ENCODE results near the gene CPHXL. TPM values are rescaled to one million over a fixed set of nuclear protein-coding genes. Genes with fewer than 3 reads are reported as not detected.

The CPHXL gene
- total RNA-seq: not detected

DNA sequence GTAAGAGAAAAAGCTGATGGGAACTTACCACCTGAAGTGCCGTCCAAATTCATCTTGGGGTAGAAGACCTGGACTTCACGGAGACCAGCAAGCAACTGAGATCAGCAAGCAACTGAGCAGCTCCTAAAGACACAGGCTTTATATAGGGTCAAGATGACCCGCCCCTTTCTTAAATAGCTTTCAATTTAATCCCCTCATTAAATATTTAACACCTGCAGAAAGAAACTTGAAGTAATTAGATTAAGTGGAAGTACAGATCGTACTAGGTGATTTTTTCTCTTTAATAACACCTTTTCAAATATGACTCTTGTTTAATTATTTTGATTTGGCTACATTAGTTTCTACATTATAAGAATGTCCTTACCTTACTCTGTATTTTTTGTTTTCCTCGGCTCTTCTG, at the start of gene CPHXL:
CPHXL (minus strand) TSS at position 101 of the 400 bp plus-strand sequence; CDS start at position 53, 48 bp downstream.
- no peak for DNase-seq

- DNase-seq: no peak
Measured at GRCh38 chr16:75774197-75774596, 47.9 kb upstream of the CPHXL start.

- DNase-seq: no peak
Measured at GRCh38 chr16:75770051-75770450, 43.8 kb upstream of the CPHXL start.

GRCh38 chr16:75764154-75764768, 38.0 kb upstream of the CPHXL start:
- peak; percentile 75 for DNase-seq

- DNase-seq: no peak
Measured at GRCh38 chr16:75763204-75763603, 36.9 kb upstream of the CPHXL start.

GRCh38 chr16:75762746-75763145, 36.5 kb upstream of the CPHXL start:
- no peak for DNase-seq

GRCh38 chr16:75761108-75761507, 34.8 kb upstream of the CPHXL start:
- DNase-seq: no peak

GRCh38 chr16:75760018-75760519, 33.8 kb upstream of the CPHXL start:
- DNase-seq: no peak

DNA sequence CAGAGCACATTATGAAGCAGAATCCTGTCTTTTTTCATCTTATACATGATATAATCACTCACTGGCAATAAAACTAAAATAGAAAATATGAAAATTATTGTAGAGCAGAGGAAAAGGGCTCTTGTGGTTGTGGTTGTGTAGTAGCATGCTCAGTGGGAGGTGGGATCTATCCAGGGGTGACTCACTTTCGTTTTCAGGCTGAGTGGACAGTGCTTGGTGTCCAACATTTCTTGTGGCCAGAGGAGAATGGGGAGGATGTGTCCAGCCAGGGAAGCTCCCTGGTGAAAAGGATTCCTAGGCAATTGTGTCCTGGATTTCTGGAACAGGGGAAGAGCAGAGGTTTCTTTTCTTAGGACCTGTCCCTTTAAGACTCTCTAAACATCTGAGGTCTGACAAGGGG, 31.9 kb upstream of the CPHXL start:
- DNase-seq: no peak

GRCh38 chr16:75754141-75754540, 27.9 kb upstream of the CPHXL start:
- peak; percentile 34 for DNase-seq

GRCh38 chr16:75750528-75750927, 24.2 kb upstream of the CPHXL start:
- DNase-seq: no peak

DNA sequence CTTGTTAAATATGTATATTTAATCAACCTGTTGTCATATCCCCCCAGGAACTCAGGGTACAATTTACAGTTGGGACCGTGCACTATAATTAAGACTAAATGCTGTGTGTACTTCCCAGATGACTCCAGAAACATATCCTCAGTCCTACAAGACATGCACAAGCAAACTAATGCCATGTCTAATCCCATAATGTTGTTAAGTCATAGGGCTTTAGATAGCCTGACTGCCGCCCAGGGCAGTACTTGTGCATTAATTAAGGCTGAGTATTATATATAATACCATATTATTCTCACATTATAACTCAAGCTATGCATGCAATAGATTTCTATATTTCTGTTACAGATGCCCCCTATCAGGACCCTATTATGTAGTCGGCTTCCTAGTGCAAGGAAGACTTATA, 20.1 kb upstream of the CPHXL start:
- no peak for DNase-seq

GRCh38 chr16:75745823-75746222, 19.5 kb upstream of the CPHXL start:
- no peak for DNase-seq

GRCh38 chr16:75745242-75745641, 19.0 kb upstream of the CPHXL start:
- DNase-seq: no peak

DNA sequence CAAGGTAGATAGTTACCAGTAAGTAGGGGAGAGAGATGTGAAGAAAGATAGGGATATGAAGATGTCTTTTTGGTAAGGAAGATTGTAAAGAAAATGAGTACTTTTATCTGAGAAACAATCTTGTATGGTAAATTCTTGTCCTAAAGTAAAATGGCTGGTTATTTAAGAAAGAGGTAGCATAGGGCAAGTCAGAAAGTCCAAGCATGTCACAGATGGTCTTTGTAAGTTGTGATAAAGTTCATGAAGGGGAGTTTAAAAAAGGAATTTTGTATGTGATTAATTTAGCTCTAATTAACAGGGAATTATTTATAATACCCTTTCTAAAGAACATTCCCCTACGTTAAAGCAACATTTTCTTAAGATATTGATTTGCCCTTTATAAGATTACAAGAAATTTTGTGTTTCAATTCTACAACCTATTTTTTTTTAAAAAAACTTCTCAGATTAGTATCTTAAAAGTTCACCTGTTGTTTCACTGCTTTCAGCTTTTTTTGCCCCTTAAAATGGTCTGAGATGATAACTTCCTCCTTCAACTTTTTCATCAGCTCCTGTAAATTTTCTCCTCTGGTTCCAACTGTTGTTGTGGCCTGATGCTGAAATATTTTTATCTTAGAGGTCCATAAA, 16.2 kb upstream of the CPHXL start:
- no peak for DNase-seq

- peak; percentile 63 for DNase-seq
Measured at GRCh38 chr16:75733305-75734211, 7.3 kb upstream of the CPHXL start.

DNA sequence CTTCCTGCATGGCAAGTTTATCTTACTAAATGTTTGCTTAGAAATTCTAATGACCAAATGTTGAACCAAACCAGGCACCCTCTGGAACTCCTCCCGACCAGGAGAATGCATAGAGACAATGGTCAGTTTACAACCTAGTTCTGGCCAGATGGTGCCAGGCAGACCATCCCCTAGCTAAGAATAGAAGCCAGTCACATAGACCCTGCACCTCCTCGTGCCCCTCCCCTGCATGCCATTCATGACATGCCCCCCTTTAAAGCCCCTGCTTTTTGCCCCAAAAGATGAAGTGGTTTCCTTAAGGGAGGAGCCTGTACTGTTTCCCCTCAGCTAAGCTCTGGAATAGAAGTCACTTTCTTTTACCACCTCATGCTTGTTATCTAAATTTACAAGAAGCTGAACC, 6.6 kb upstream of the CPHXL start:
- DNase-seq: no peak

GRCh38 chr16:75727221-75727620, 931 bp upstream of the CPHXL start:
- DNase-seq: no peak

- DNase-seq: no peak
Measured at GRCh38 chr16:75718452-75718851, 7.8 kb downstream of the CPHXL start.

- no peak for DNase-seq
Measured at GRCh38 chr16:75714661-75715060, 11.6 kb downstream of the CPHXL start.

- DNase-seq: no peak
Measured at GRCh38 chr16:75710344-75710743, 15.9 kb downstream of the CPHXL start.

DNA sequence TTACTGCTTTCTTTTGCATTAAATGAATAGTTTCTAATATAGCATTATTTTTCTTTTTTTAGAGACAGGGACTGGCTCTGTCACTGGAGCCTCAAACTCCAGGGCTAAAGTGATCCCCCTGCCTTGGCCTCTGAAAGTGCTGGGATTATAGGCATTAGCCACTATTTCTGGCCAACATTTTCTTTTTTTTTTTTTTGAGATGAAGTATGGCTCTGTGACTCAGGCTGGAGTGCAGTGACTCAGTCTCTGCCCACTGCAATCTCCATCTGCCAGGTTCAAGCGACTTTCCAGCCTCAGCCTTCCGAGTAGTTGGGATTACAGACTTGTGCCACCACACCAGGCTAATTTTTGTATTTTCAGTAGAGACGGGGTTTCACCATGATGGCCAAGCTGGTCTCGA, 23.0 kb downstream of the CPHXL start:
- no peak for DNase-seq

GRCh38 chr16:75702242-75702641, 24.0 kb downstream of the CPHXL start:
- DNase-seq: peak; percentile 1
